Panc1 (cell line): ENCODE data around the gene DENND11. TPM values are rescaled to one million over a fixed set of nuclear protein-coding genes. Genes with fewer than 3 reads are reported as not detected.

Source experiments
- ATAC-seq: fragments of 200-7000 bp; cut with Tn5 transposase; 2 replicates; pipeline ENCODE4 v1.9.1; 2020; ENCODE audit warnings: mild to moderate bottlenecking, moderate library complexity
- BruUV-seq: library from RNA; stranded (reverse); fragments of 400-500 nt; replicated peaks from 2 replicates; lab custom pipeline; 2021; lab: Mats Ljungman, UMichigan
- CTCF ChIA-PET: fragments of 300-600 bp; sonication (Branson Sonifier 250); formaldehyde crosslinking; loops from one replicate; lab custom pipeline; 2022; ENCODE audit warnings: antibody characterized with exemption; lab: Charles Lee
- POLR2A ChIA-PET: fragments of 300-600 bp; sonication (Branson Sonifier 250); formaldehyde crosslinking; loops from one replicate; lab custom pipeline; 2022; ENCODE audit warnings: antibody characterized with exemption; lab: Charles Lee
- DNase-seq: peaks from one replicate; pipeline ENCODE4 v3.0.0-alpha.2; 2010; ENCODE audit warnings: low read depth, low spot score
- H3K27ac ChIP-seq: 2 replicates; pipeline ENCODE4 v1.5.1; 2011; ENCODE audit warnings: mild to moderate bottlenecking, low read length, inconsistent platforms
- H3K27me3 ChIP-seq: fragments of 200-500 bp; sonication (Bioruptor generic); 2 replicates; pipeline ENCODE4 v1.6.0; 2014; ENCODE audit warnings: low read length, inconsistent platforms; ENCODE audit not compliant: control insufficient read depth, insufficient read depth
- H3K36me3 ChIP-seq: fragments of 200-500 bp; sonication (Bioruptor generic); 2 replicates; pipeline ENCODE4 v1.5.1; 2014; ENCODE audit warnings: inconsistent platforms, mild to moderate bottlenecking, low read length, moderate library complexity; ENCODE audit not compliant: control insufficient read depth, insufficient read depth
- H3K4me1 ChIP-seq: 2 replicates; pipeline ENCODE4 v1.5.1; 2011; ENCODE audit warnings: inconsistent platforms, mild to moderate bottlenecking, low read length, moderate library complexity; ENCODE audit not compliant: control insufficient read depth, insufficient read depth
- H3K4me3 ChIP-seq, 2 experiments: 2 replicates each; pipeline ENCODE4 v1.5.1; 2011 to 2012; ENCODE audit warnings: low read depth in 2 of 2, low read length in 2 of 2, mild to moderate bottlenecking in 2 of 2, inconsistent platforms in 1 of 2, moderate library complexity in 1 of 2
- H3K9me3 ChIP-seq: fragments of 200-500 bp; sonication (Bioruptor generic); 2 replicates; pipeline ENCODE4 v1.5.1; 2014; ENCODE audit warnings: low read depth, mild to moderate bottlenecking, inconsistent platforms, low read length, moderate library complexity; ENCODE audit not compliant: control insufficient read depth, insufficient read depth
- CTCF ChIP-seq: fragments of 450-650 bp; IDR thresholded peaks from 2 replicates; pipeline ENCODE4 v1.5.1; 2017; ENCODE audit warnings: mild to moderate bottlenecking
- POLR2AphosphoS5 ChIP-seq: IDR thresholded peaks from 2 replicates; pipeline ENCODE4 v1.6.1; 2012; ENCODE audit warnings: mild to moderate bottlenecking, low read depth, low read length, moderate library complexity
- SIN3A ChIP-seq: IDR thresholded peaks from 2 replicates; pipeline ENCODE4 v1.6.1; 2012; ENCODE audit warnings: low read depth, mild to moderate bottlenecking, low read length, moderate library complexity, borderline replicate concordance; ENCODE audit not compliant: insufficient read depth
- TCF7L2 ChIP-seq: IDR thresholded peaks from 2 replicates; pipeline ENCODE4 v1.6.1; 2011; ENCODE audit warnings: mild to moderate bottlenecking, low read depth, low read length, inconsistent platforms
- in situ Hi-C: cut with HindIII; loops from 2 replicates; pipeline ENCODE4 v1.10.0; 2016; ENCODE audit warnings: low sequenced_read_pairs, low pct_unique_long_range_greater_than_20kb
- intact Hi-C: fragments of 100-400 bp; cut with micrococcal nuclease; formaldehyde crosslinking; loops from one replicate; pipeline ENCODE4 v1.10.0; 2022; ENCODE audit not compliant: unreplicated experiment
- total RNA-seq: library from RNA; stranded (reverse); gene quantifications from one replicate; pipeline ENCODE4 v1.2.1, GENCODE V29; 2021; ENCODE audit not compliant: unreplicated experiment
- TF ChIP-seq, protein P1 (sequence below), 2 experiments: IDR thresholded peaks; 2 replicates each; pipeline ENCODE4 v1.6.1; 2011 to 2012; ENCODE audit warnings: low read depth in 2 of 2, control low read depth in 1 of 2, low read length in 1 of 2, mild to moderate bottlenecking in 1 of 2, moderate library complexity in 1 of 2; ENCODE audit not compliant: insufficient read depth in 1 of 2

Gene DENND11
- total RNA-seq, 1 experiment from 2014 or later: 10.4 TPM

DNA sequence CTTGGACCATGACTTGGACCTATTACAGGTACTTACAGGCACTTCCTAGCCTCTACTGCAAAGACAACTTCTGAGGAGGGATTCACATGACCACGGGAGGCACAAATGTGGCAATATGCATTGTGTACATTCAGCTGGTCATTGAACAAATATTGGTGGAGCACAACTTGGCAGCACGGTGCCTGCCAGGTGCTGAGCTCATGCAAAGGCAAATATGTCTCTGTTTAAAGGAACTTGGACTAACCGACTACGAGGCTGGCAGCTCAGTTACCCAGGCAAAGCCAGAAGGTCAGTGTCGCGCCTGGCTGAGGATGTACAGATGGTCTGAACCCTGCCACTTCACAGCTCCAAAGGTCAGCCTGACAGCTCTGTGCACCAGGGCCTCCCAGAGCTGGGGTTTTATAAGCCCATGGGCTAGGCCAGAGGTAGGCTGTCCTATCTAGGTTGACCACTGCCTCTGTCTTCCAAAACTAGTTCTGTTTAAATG, 6.1 kb downstream of the DENND11 start:
- intact Hi-C loops: no loop called here
- TF ChIP-seq TCF7L2 (no peak), SIN3A (no peak), CTCF (no peak), POLR2AphosphoS5 (no peak)
- TF ChIP-seq, protein P1, sequence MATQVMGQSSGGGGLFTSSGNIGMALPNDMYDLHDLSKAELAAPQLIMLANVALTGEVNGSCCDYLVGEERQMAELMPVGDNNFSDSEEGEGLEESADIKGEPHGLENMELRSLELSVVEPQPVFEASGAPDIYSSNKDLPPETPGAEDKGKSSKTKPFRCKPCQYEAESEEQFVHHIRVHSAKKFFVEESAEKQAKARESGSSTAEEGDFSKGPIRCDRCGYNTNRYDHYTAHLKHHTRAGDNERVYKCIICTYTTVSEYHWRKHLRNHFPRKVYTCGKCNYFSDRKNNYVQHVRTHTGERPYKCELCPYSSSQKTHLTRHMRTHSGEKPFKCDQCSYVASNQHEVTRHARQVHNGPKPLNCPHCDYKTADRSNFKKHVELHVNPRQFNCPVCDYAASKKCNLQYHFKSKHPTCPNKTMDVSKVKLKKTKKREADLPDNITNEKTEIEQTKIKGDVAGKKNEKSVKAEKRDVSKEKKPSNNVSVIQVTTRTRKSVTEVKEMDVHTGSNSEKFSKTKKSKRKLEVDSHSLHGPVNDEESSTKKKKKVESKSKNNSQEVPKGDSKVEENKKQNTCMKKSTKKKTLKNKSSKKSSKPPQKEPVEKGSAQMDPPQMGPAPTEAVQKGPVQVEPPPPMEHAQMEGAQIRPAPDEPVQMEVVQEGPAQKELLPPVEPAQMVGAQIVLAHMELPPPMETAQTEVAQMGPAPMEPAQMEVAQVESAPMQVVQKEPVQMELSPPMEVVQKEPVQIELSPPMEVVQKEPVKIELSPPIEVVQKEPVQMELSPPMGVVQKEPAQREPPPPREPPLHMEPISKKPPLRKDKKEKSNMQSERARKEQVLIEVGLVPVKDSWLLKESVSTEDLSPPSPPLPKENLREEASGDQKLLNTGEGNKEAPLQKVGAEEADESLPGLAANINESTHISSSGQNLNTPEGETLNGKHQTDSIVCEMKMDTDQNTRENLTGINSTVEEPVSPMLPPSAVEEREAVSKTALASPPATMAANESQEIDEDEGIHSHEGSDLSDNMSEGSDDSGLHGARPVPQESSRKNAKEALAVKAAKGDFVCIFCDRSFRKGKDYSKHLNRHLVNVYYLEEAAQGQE (IDR thresholded peaks at IDR 0.05; ENCODE audit: insufficient read depth in 1 of 2, low read depth in 2 of 2, low read length in 1 of 2): no peak
- no peaks in the 10 kb centered on the region for H3K9me3 ChIP-seq
- no peaks in the 10 kb centered on the region for H3K27me3 ChIP-seq
- POLR2A ChIA-PET: no interaction called here
- no TSS peak for BruUV-seq
- no peaks in the 10 kb centered on the region for H3K36me3 ChIP-seq
- DNase-seq (peak; percentile 79), ATAC-seq (peak; percentile 57)
- in situ Hi-C loops: no loop called here
- no peak overlapping the region for H3K4me3 ChIP-seq
- peaks cover 9% of the 10 kb centered on the region; the same call in 1 of the 2 replicates for H3K4me1 ChIP-seq
- CTCF ChIA-PET: no interaction called here
- H3K27ac ChIP-seq: no peak overlapping the region

DNA sequence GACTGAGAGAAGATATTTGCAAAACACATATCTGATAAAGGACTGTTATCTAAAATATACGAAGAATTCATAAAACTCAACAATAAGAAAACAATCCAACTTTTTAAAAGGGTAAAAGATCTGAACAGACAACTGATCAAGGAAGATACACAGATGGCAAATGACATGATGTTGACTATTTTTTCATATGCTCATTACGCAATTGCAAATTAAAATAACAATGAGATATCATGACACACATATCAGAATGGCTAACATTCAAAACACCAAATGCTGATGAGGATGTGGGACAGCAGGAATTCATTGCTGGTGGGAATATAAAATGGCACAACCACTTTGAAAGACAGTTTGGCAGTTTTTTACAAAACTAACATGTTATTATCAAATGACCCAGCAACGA, 8.9 kb downstream of the DENND11 start:
- H3K4me1 ChIP-seq: peaks cover 9% of the 10 kb centered on the region; the same call in 1 of the 2 replicates
- CTCF ChIA-PET: interaction anchor here (0.5 kb wide), 1 partner anchor 709 kb away, joined by 4 read pairs; no protein-coding TSS in a partner anchor
- POLR2A ChIA-PET: no interaction called here
- no peak overlapping the region for H3K27ac ChIP-seq
- TF ChIP-seq, protein P1 (IDR thresholded peaks at IDR 0.05; ENCODE audit: insufficient read depth in 1 of 2, low read depth in 2 of 2, low read length in 1 of 2): no peak
- no peak for TF ChIP-seq SIN3A
- no peak for TF ChIP-seq POLR2AphosphoS5
- TF ChIP-seq CTCF: no peak
- no peak for TF ChIP-seq TCF7L2
- H3K4me3 ChIP-seq: no peak overlapping the region
- no peaks in the 10 kb centered on the region for H3K36me3 ChIP-seq
- H3K9me3 ChIP-seq: no peaks in the 10 kb centered on the region
- intact Hi-C loops: no loop called here
- no peak for ATAC-seq
- H3K27me3 ChIP-seq: no peaks in the 10 kb centered on the region
- no peak for DNase-seq
- no TSS peak for BruUV-seq
- in situ Hi-C loops: no loop called here
